GM23338 (cell line): ENCODE data around the gene B4GALT5. TPM values are rescaled to one million over a fixed set of nuclear protein-coding genes. Genes with fewer than 3 reads are reported as not detected.
A peak's percentile ranks its signal among the peaks of the same experiment; 100 is the strongest.

Experiments used
- ATAC-seq: fragments of 200-7000 bp; cut with Tn5 transposase; 3 replicates; pipeline ENCODE4 v1.9.1; 2020
- DNase-seq: peaks from one replicate; pipeline ENCODE4 v3.0.0-alpha.2; 2015; ENCODE audit warnings: low spot score
- H2AFZ ChIP-seq: fragments of 200-600 bp; sonication (generic); 2 replicates; pipeline ENCODE4 v1.8.0; 2016; ENCODE audit warnings: antibody characterized with exemption, mild to moderate bottlenecking, moderate library complexity
- H3F3A ChIP-seq: fragments of 200-600 bp; sonication (generic); replicated peaks from 2 replicates; pipeline ENCODE4 v1.8.0; 2017; ENCODE audit warnings: antibody characterized with exemption, mixed run types, low read depth
- H3K27ac ChIP-seq: fragments of 200-600 bp; sonication (generic); 2 replicates; pipeline ENCODE4 v1.6.1; 2016; ENCODE audit warnings: low read depth
- H3K27me3 ChIP-seq: fragments of 200-600 bp; sonication (generic); 2 replicates; pipeline ENCODE4 v1.8.0; 2016; ENCODE audit warnings: mild to moderate bottlenecking, mixed run types, moderate library complexity; ENCODE audit not compliant: insufficient read depth
- H3K36me3 ChIP-seq: fragments of 200-600 bp; sonication (generic); 2 replicates; pipeline ENCODE4 v1.8.0; 2016; ENCODE audit warnings: mild to moderate bottlenecking; ENCODE audit not compliant: insufficient read depth
- H3K4me1 ChIP-seq: fragments of 200-600 bp; sonication (generic); 2 replicates; pipeline ENCODE4 v1.8.0; 2016; ENCODE audit warnings: mild to moderate bottlenecking, moderate library complexity; ENCODE audit not compliant: insufficient read depth
- H3K4me2 ChIP-seq: fragments of 200-600 bp; sonication (generic); 2 replicates; pipeline ENCODE4 v1.7.1; 2017; ENCODE audit warnings: mixed run types
- H3K4me3 ChIP-seq: fragments of 200-600 bp; sonication (generic); 2 replicates; pipeline ENCODE4 v1.6.1; 2016; ENCODE audit warnings: mixed run types
- H3K79me2 ChIP-seq: fragments of 200-600 bp; sonication (generic); replicated peaks from 2 replicates; pipeline ENCODE4 v1.8.0; 2017; ENCODE audit warnings: mild to moderate bottlenecking; ENCODE audit not compliant: insufficient read depth
- H3K9me2 ChIP-seq: fragments of 200-600 bp; sonication (generic); 2 replicates; pipeline ENCODE4 v1.8.0; 2017; ENCODE audit not compliant: insufficient read depth
- H4K20me1 ChIP-seq: fragments of 200-600 bp; sonication (generic); replicated peaks from 2 replicates; pipeline ENCODE4 v1.8.0; 2017; ENCODE audit warnings: mild to moderate bottlenecking; ENCODE audit not compliant: insufficient read depth
- H3K27ac Mint-ChIP-seq: 2 replicates; pipeline ENCODE4 v1.8.0; 2020; ENCODE audit warnings: inconsistent platforms, mild to moderate bottlenecking, moderate library complexity, mixed read lengths
- H3K27me3 Mint-ChIP-seq: 3 replicates; pipeline ENCODE4 v1.8.0; 2022; ENCODE audit warnings: low read depth, mild to moderate bottlenecking, moderate library complexity, mixed read lengths, inconsistent platforms; ENCODE audit not compliant: insufficient read depth, poor library complexity
- H3K36me3 Mint-ChIP-seq: 3 replicates; pipeline ENCODE4 v1.8.0; 2021; ENCODE audit warnings: low read depth, mild to moderate bottlenecking, inconsistent platforms, moderate library complexity, mixed read lengths
- H3K4me1 Mint-ChIP-seq: 3 replicates; pipeline ENCODE4 v1.8.0; 2020; ENCODE audit warnings: mild to moderate bottlenecking, inconsistent platforms, mixed read lengths
- H3K4me3 Mint-ChIP-seq: 3 replicates; pipeline ENCODE4 v1.8.0; 2021; ENCODE audit warnings: moderate library complexity, mild to moderate bottlenecking, inconsistent platforms, mixed read lengths
- H3K9me3 Mint-ChIP-seq: 3 replicates; pipeline ENCODE4 v1.8.0; 2020; ENCODE audit warnings: moderate library complexity, mild to moderate bottlenecking, inconsistent platforms, mixed read lengths
- CREB1 ChIP-seq: fragments of 250-450 bp; sonication (Bioruptor Pico); IDR thresholded peaks from 2 replicates; pipeline ENCODE4 v1.5.0; 2020; ENCODE audit warnings: low read depth, mild to moderate bottlenecking, moderate library complexity
- EZH2 ChIP-seq: fragments of 200-600 bp; sonication (generic); IDR thresholded peaks from one replicate; pipeline ENCODE4 v1.8.0; 2017; ENCODE audit warnings: antibody characterized with exemption, mild to moderate bottlenecking, low read depth; ENCODE audit not compliant: unreplicated experiment
- EZH2phosphoT487 ChIP-seq: fragments of 200-600 bp; sonication (generic); IDR thresholded peaks from one replicate; pipeline ENCODE4 v1.8.1; 2018; ENCODE audit warnings: antibody characterized with exemption; ENCODE audit not compliant: unreplicated experiment
- JUNB ChIP-seq: IDR thresholded peaks from one replicate; pipeline ENCODE4 v1.6.1; 2016; ENCODE audit warnings: antibody characterized with exemption; ENCODE audit not compliant: unreplicated experiment
- NANOG ChIP-seq: IDR thresholded peaks from 2 replicates; pipeline ENCODE4 v1.6.1; 2016; ENCODE audit warnings: antibody characterized with exemption, borderline replicate concordance
- POLR2AphosphoS5 ChIP-seq: IDR thresholded peaks from 2 replicates; pipeline ENCODE4 v1.6.1; 2016; ENCODE audit warnings: antibody characterized with exemption, low read depth
- STAT1 ChIP-seq: IDR thresholded peaks from one replicate; pipeline ENCODE4 v1.6.1; 2016; ENCODE audit warnings: antibody characterized with exemption; ENCODE audit not compliant: unreplicated experiment
- ZNF114 ChIP-seq: fragments of 250-450 bp; sonication (Bioruptor Pico); IDR thresholded peaks from 2 replicates; pipeline ENCODE4 v1.5.0; 2020; ENCODE audit warnings: mild to moderate bottlenecking, moderate library complexity
- ZNF331 ChIP-seq: fragments of 250-450 bp; sonication (Bioruptor Pico); IDR thresholded peaks from 2 replicates; pipeline ENCODE4 v1.5.0; 2020; ENCODE audit warnings: low read depth, mild to moderate bottlenecking, moderate library complexity
- polyA plus RNA-seq: library from polyadenylated mRNA; unstranded; fragments of >200 nt; fragmentation: Nextera tagmentation; extraction: Ambion mirVana; gene quantifications from 2 replicates; pipeline ENCODE4 v1.2.1, GENCODE V29; 2016
- total RNA-seq: library from RNA; depleted of rRNA; stranded (reverse); fragments of >200 nt; shearing (Covaris generic); gene quantifications from 2 replicates; pipeline ENCODE4 v1.2.3, GENCODE V29; 2014
- TF ChIP-seq, protein P1 (sequence below): IDR thresholded peaks from one replicate; pipeline ENCODE4 v1.6.1; 2018; ENCODE audit warnings: antibody characterized with exemption; ENCODE audit not compliant: unreplicated experiment
- TF ChIP-seq, protein P2 (sequence below), 2 experiments: fragments of 200-600 bp in 1 of 2; sonication (generic) in 1 of 2; conservative IDR thresholded peaks; 2 replicates each; pipeline versions ENCODE4 v1.5.1 to v1.6.1; 2016 to 2017; ENCODE audit warnings: antibody characterized with exemption in 2 of 2, low read depth in 2 of 2, mild to moderate bottlenecking in 2 of 2, moderate library complexity in 1 of 2
- TF ChIP-seq, protein P3 (sequence below): IDR thresholded peaks from 2 replicates; pipeline ENCODE4 v1.6.1; 2016; ENCODE audit warnings: antibody characterized with exemption

Gene B4GALT5
- total and polyA plus RNA-seq, 2 experiments from 2014 or later, result 19.1 to 50.3 TPM

DNA sequence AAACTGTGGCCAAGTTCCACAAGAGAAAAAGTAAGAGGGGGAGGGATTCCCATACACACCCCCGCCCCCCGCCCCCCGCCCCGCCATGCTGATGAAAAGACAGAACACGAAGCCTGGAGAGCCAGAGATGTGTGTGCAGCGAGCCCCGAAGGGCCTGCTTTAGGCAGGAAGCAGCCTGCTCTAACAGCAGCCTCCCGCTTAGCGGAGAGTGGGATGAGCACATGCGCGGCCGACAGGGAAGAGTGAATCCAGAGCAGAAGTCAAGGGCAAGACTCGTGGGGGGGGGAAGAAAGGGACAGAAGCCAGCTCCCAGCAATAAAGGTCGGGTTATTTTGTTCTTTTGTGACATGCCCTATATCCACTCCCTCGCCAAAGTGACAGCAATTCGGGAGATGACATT is 78.5 kb downstream of the B4GALT5 start:
- H3K4me1 Mint-ChIP-seq, result peaks cover 47% of the 10 kb centered on the region
- Histone ChIP-seq H3K4me3 (no peak overlapping the region), H3K27ac (no peak overlapping the region), H3K9me2 (no peaks in the 10 kb centered on the region), H3K4me2 (no peak overlapping the region), H3K79me2 (peaks cover 11% of the 10 kb centered on the region), H3K4me1 (peaks cover 29% of the 10 kb centered on the region), H3K36me3 (peaks cover 45% of the 10 kb centered on the region), H4K20me1 (peaks cover 15% of the 10 kb centered on the region), H2AFZ (no peak overlapping the region), H3K27me3 (no peaks in the 10 kb centered on the region), H3F3A (peaks cover 15% of the 10 kb centered on the region)
- ATAC-seq (peak; percentile 11; the same call in 1 of the 3 replicates), DNase-seq (no peak)
- no peak overlapping the region for H3K4me3 Mint-ChIP-seq
- peak overlapping the region; percentile 79; the same call in 1 of the 2 replicates for H3K27ac Mint-ChIP-seq
- H3K9me3 Mint-ChIP-seq, result no peaks in the 10 kb centered on the region; the same call in 2 of the 3 replicates
- H3K36me3 Mint-ChIP-seq, result peaks cover 66% of the 10 kb centered on the region
- no peak for TF ChIP-seq EZH2
- H3K27me3 Mint-ChIP-seq, result peaks cover 27% of the 10 kb centered on the region

DNA sequence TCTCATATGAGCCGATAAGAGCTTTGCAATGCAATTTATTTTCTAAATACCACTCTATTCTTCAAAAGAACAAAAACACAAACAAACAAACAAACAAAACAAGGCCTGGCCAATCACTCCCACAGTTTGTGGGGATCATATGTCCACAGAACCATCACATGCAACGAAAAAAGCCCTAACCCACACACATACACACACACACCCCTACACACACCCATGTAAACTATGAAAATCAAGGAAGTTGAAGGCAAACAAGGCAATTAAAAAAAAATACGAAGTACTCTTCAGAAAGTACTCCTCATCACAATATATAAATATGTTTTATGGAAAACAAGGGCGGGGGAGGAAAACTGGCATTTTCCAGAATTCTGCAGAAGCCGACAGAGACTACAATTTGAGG is 79.6 kb downstream of the B4GALT5 start:
- Mint-ChIP-seq H3K27ac (peak overlapping the region; percentile 56), H3K4me3 (no peak overlapping the region), H3K36me3 (peaks cover 62% of the 10 kb centered on the region), H3K27me3 (peaks cover 32% of the 10 kb centered on the region), H3K9me3 (no peaks in the 10 kb centered on the region; the same call in 2 of the 3 replicates), H3K4me1 (peaks cover 47% of the 10 kb centered on the region)
- H3K36me3 ChIP-seq, result peaks cover 36% of the 10 kb centered on the region
- H3K9me2 ChIP-seq, result no peaks in the 10 kb centered on the region
- H4K20me1 ChIP-seq, result peaks cover 9% of the 10 kb centered on the region; the same call in 1 of the 2 replicates
- H3K4me2 ChIP-seq, result 0 out of 2 replicates have a peak overlapping the region, but pooled peaks have one; percentile 49
- 0 out of 2 replicates have a peak overlapping the region, but pooled peaks have one; percentile 4 for H3K4me3 ChIP-seq
- peaks cover 29% of the 10 kb centered on the region for H3K4me1 ChIP-seq
- DNase-seq (no peak), ATAC-seq (no peak)
- H3K79me2 ChIP-seq, result peaks cover 7% of the 10 kb centered on the region
- H3K27me3 ChIP-seq, result no peaks in the 10 kb centered on the region
- no peak overlapping the region for H2AFZ ChIP-seq
- H3K27ac ChIP-seq, result peak overlapping the region; percentile 75; the same call in 1 of the 2 replicates
- H3F3A ChIP-seq, result peaks cover 15% of the 10 kb centered on the region
- no peak for TF ChIP-seq CREB1 (CRISPR knock-in tag)
- TF ChIP-seq JUNB, result no peak
- TF ChIP-seq POLR2AphosphoS5, result no peak
- TF ChIP-seq, protein P1, sequence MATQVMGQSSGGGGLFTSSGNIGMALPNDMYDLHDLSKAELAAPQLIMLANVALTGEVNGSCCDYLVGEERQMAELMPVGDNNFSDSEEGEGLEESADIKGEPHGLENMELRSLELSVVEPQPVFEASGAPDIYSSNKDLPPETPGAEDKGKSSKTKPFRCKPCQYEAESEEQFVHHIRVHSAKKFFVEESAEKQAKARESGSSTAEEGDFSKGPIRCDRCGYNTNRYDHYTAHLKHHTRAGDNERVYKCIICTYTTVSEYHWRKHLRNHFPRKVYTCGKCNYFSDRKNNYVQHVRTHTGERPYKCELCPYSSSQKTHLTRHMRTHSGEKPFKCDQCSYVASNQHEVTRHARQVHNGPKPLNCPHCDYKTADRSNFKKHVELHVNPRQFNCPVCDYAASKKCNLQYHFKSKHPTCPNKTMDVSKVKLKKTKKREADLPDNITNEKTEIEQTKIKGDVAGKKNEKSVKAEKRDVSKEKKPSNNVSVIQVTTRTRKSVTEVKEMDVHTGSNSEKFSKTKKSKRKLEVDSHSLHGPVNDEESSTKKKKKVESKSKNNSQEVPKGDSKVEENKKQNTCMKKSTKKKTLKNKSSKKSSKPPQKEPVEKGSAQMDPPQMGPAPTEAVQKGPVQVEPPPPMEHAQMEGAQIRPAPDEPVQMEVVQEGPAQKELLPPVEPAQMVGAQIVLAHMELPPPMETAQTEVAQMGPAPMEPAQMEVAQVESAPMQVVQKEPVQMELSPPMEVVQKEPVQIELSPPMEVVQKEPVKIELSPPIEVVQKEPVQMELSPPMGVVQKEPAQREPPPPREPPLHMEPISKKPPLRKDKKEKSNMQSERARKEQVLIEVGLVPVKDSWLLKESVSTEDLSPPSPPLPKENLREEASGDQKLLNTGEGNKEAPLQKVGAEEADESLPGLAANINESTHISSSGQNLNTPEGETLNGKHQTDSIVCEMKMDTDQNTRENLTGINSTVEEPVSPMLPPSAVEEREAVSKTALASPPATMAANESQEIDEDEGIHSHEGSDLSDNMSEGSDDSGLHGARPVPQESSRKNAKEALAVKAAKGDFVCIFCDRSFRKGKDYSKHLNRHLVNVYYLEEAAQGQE, result no peak
- no peak for TF ChIP-seq STAT1
- TF ChIP-seq, protein P2, sequence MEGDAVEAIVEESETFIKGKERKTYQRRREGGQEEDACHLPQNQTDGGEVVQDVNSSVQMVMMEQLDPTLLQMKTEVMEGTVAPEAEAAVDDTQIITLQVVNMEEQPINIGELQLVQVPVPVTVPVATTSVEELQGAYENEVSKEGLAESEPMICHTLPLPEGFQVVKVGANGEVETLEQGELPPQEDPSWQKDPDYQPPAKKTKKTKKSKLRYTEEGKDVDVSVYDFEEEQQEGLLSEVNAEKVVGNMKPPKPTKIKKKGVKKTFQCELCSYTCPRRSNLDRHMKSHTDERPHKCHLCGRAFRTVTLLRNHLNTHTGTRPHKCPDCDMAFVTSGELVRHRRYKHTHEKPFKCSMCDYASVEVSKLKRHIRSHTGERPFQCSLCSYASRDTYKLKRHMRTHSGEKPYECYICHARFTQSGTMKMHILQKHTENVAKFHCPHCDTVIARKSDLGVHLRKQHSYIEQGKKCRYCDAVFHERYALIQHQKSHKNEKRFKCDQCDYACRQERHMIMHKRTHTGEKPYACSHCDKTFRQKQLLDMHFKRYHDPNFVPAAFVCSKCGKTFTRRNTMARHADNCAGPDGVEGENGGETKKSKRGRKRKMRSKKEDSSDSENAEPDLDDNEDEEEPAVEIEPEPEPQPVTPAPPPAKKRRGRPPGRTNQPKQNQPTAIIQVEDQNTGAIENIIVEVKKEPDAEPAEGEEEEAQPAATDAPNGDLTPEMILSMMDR (conservative IDR thresholded peaks at IDR 0.05; ENCODE audit: low read depth in 2 of 2), result no peak
- TF ChIP-seq ZNF114, result no peak
- TF ChIP-seq NANOG, result no peak
- TF ChIP-seq EZH2phosphoT487, result no peak
- TF ChIP-seq, protein P3, sequence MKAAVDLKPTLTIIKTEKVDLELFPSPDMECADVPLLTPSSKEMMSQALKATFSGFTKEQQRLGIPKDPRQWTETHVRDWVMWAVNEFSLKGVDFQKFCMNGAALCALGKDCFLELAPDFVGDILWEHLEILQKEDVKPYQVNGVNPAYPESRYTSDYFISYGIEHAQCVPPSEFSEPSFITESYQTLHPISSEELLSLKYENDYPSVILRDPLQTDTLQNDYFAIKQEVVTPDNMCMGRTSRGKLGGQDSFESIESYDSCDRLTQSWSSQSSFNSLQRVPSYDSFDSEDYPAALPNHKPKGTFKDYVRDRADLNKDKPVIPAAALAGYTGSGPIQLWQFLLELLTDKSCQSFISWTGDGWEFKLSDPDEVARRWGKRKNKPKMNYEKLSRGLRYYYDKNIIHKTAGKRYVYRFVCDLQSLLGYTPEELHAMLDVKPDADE, result no peak
- no peak for TF ChIP-seq EZH2
- no peak for TF ChIP-seq ZNF331
